HepG2 (cell line): Measurements from ENCODE around the gene TPBGL. TPM values are rescaled to one million over a fixed set of nuclear protein-coding genes. Genes with fewer than 3 reads are reported as not detected.

ENCODE experiments used
- BHLHE40 ChIP-seq: IDR thresholded peaks from 2 replicates; pipeline ENCODE4 v1.6.1; 2011; ENCODE audit warnings: low read length, improper control_type of control experiment
- CTCF ChIP-seq: sonication (generic); formaldehyde crosslinking; IDR thresholded peaks from 2 replicates; pipeline ENCODE4 v1.5.0; 2020; ENCODE audit warnings: mild to moderate bottlenecking, missing genetic modification reagents, moderate library complexity
- HNRNPUL1 ChIP-seq: fragments of 200-400 bp; formaldehyde crosslinking; IDR thresholded peaks from 2 replicates; pipeline ENCODE4 v1.6.1; 2017; ENCODE audit warnings: low read depth, mild to moderate bottlenecking, low read length, moderate library complexity
- JUN ChIP-seq: sonication (generic); formaldehyde crosslinking; IDR thresholded peaks from 2 replicates; pipeline ENCODE4 v1.4.0; 2020; ENCODE audit warnings: mild to moderate bottlenecking, missing genetic modification reagents
- KAT8 ChIP-seq: IDR thresholded peaks from 2 replicates; pipeline ENCODE4 v1.6.1; 2016; ENCODE audit warnings: missing genetic modification reagents, missing compliant biosample characterization
- KLF13 ChIP-seq: sonication (generic); formaldehyde crosslinking; IDR thresholded peaks from 2 replicates; pipeline ENCODE4 v1.4.0; 2020; ENCODE audit warnings: mild to moderate bottlenecking, missing genetic modification reagents
- MBD4 ChIP-seq: IDR thresholded peaks from 2 replicates; pipeline ENCODE4 v1.6.1; 2012; ENCODE audit warnings: low read length, inconsistent platforms, borderline replicate concordance
- NCOA1 ChIP-seq: sonication (generic); formaldehyde crosslinking; IDR thresholded peaks from 2 replicates; pipeline ENCODE4 v1.9.0; 2021; ENCODE audit warnings: missing genetic modification reagents
- NFIB ChIP-seq: sonication (generic); formaldehyde crosslinking; IDR thresholded peaks from 2 replicates; pipeline ENCODE4 v1.9.0; 2021; ENCODE audit warnings: missing genetic modification reagents, mild to moderate bottlenecking, borderline replicate concordance
- NRL ChIP-seq: sonication (generic); formaldehyde crosslinking; IDR thresholded peaks from 2 replicates; pipeline ENCODE4 v1.5.0; 2020; ENCODE audit warnings: missing genetic modification reagents, mild to moderate bottlenecking, moderate library complexity, borderline replicate concordance
- PRDM4 ChIP-seq: sonication (generic); formaldehyde crosslinking; IDR thresholded peaks from 2 replicates; pipeline ENCODE4 v1.9.0; 2021; ENCODE audit warnings: missing genetic modification reagents, borderline replicate concordance
- PRPF4 ChIP-seq: fragments of 200-400 bp; formaldehyde crosslinking; IDR thresholded peaks from 2 replicates; pipeline ENCODE4 v1.6.1; 2016; ENCODE audit warnings: low read length, low read depth; ENCODE audit not compliant: poor library complexity, severe bottlenecking
- PTBP1 ChIP-seq: fragments of 200-400 bp; formaldehyde crosslinking; IDR thresholded peaks from 2 replicates; pipeline ENCODE4 v1.6.1; 2018; ENCODE audit warnings: low read length, low read depth; ENCODE audit not compliant: poor library complexity, severe bottlenecking
- SNRNP70 ChIP-seq: fragments of 200-400 bp; formaldehyde crosslinking; IDR thresholded peaks from 2 replicates; pipeline ENCODE4 v1.6.1; 2017; ENCODE audit warnings: mild to moderate bottlenecking, low read depth, low read length, moderate library complexity
- TAF1 ChIP-seq: sonication (generic); formaldehyde crosslinking; IDR thresholded peaks from 2 replicates; pipeline ENCODE4 v1.4.0; 2020; ENCODE audit warnings: missing genetic modification reagents
- TCF7L2 ChIP-seq: IDR thresholded peaks from 2 replicates; pipeline ENCODE4 v1.6.1; 2011; ENCODE audit warnings: mild to moderate bottlenecking, low read depth, low read length, moderate library complexity
- ZNF383 ChIP-seq: sonication (generic); formaldehyde crosslinking; IDR thresholded peaks from 2 replicates; pipeline ENCODE4 v1.4.0; 2020; ENCODE audit warnings: missing genetic modification reagents, mild to moderate bottlenecking, borderline replicate concordance
- ZNF550 ChIP-seq: sonication (generic); formaldehyde crosslinking; IDR thresholded peaks from 2 replicates; pipeline ENCODE4 v1.4.0; 2020; ENCODE audit warnings: mild to moderate bottlenecking, missing genetic modification reagents, borderline replicate concordance
- ZNF556 ChIP-seq: sonication (generic); formaldehyde crosslinking; IDR thresholded peaks from 2 replicates; pipeline ENCODE4 v1.4.0; 2020; ENCODE audit warnings: mild to moderate bottlenecking, missing genetic modification reagents, borderline replicate concordance
- ZNF747 ChIP-seq: sonication (generic); formaldehyde crosslinking; IDR thresholded peaks from 2 replicates; pipeline ENCODE4 v1.8.1; 2023; ENCODE audit warnings: missing genetic modification reagents, mild to moderate bottlenecking, borderline replicate concordance
- ZSCAN29 ChIP-seq: sonication (generic); formaldehyde crosslinking; conservative IDR thresholded peaks from 2 replicates; pipeline ENCODE4 v1.4.0; 2020; ENCODE audit warnings: mild to moderate bottlenecking, missing genetic modification reagents
- polyA plus RNA-seq, 8 experiments: library from polyadenylated mRNA; depleted of rRNA in 3 of 8; stranded (reverse) in 7 of 8; unstranded in 1 of 8; fragments of >200 nt; fragmentation: Illumina TruSeq in 4 of 8; extraction: Trizol in 4 of 8; gene quantifications; 2 replicates each; pipeline versions ENCODE4 v1.2.1 to v1.2.3, GENCODE V29; 2011 to 2016; ENCODE audit warnings: low read depth in 4 of 8, missing spikeins in 1 of 8, mixed read lengths in 1 of 8; ENCODE audit not compliant: insufficient read depth in 1 of 8
- total RNA-seq, 5 experiments: library from RNA; depleted of rRNA; stranded (reverse); fragments of >200 nt; fragmentation: Illumina TruSeq; extraction: Trizol; gene quantifications; 2 replicates each; pipeline ENCODE4 v1.2.3, GENCODE V29; 2016; ENCODE audit warnings: low read depth in 1 of 5
- TF ChIP-seq, protein P1 (sequence below): conservative IDR thresholded peaks from 2 replicates; pipeline ENCODE4 v1.6.1; 2018; ENCODE audit warnings: missing genetic modification reagents

The TPBGL gene
- total and polyA plus RNA-seq, 2 of the 13 experiments (the other 11 are each of a cell fraction or from before 2014, with no cell fraction given): not detected

DNA sequence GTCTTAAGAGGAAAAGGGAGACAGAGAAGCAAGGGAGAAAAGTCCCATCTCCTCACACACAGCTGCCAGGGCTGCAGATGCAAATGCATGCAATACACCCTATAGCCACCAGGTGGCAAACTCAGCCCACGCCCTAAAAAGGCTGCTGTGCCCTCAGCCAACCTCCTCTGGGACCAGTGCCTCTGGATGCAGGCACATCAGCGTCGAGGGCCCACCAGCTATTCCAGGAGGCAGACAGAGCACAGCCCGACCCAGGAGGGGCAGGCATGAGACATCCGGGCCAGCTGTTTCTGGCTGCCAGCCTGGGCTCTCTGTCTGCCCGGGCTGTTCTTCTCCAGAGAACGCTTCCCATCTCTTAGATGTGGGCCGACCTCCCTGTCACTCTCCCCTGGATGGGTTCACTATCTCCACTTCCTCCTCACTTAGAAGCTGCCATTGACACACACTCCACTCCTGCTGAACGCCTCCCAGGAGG is 39.7 kb downstream of the TPBGL start (continued):
- TF ChIP-seq, protein P1, sequence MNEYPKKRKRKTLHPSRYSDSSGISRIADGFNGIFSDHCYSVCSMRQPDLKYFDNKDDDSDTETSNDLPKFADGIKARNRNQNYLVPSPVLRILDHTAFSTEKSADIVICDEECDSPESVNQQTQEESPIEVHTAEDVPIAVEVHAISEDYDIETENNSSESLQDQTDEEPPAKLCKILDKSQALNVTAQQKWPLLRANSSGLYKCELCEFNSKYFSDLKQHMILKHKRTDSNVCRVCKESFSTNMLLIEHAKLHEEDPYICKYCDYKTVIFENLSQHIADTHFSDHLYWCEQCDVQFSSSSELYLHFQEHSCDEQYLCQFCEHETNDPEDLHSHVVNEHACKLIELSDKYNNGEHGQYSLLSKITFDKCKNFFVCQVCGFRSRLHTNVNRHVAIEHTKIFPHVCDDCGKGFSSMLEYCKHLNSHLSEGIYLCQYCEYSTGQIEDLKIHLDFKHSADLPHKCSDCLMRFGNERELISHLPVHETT (CRISPR knock-in tag): no peak
- TF ChIP-seq KAT8 (CRISPR knock-in tag) (no peak), NRL (no peak), ZNF556 (CRISPR knock-in tag) (no peak), ZNF747 (CRISPR knock-in tag) (no peak), ZNF550 (CRISPR knock-in tag) (no peak), PRPF4 (no peak), ZNF383 (CRISPR knock-in tag) (no peak), PRDM4 (CRISPR knock-in tag) (no peak), NFIB (CRISPR knock-in tag) (no peak), NCOA1 (CRISPR knock-in tag) (no peak), BHLHE40 (no peak), CTCF (peak; percentile 96), ZSCAN29 (CRISPR knock-in tag) (no peak), PTBP1 (no peak), TCF7L2 (no peak), TAF1 (CRISPR knock-in tag) (no peak), HNRNPUL1 (no peak), KLF13 (CRISPR knock-in tag) (no peak), JUN (CRISPR knock-in tag) (no peak), MBD4 (no peak), SNRNP70 (no peak)
